GM12878 (cell line): ENCODE data around the gene HIVEP3. TPM values are rescaled to one million over a fixed set of nuclear protein-coding genes. Genes with fewer than 3 reads are reported as not detected.

Source experiments
- BCL3 ChIP-seq: IDR thresholded peaks from 2 replicates; pipeline ENCODE4 v1.6.1; 2011; ENCODE audit warnings: borderline replicate concordance, low read depth, mild to moderate bottlenecking, moderate library complexity, low read length; ENCODE audit not compliant: insufficient read depth, poor library complexity, severe bottlenecking
- E2F4 ChIP-seq: IDR thresholded peaks from 2 replicates; pipeline ENCODE4 v1.6.1; 2012; ENCODE audit warnings: low read depth, low read length, improper control_type of control experiment
- ELK1 ChIP-seq: IDR thresholded peaks from 2 replicates; pipeline ENCODE4 v1.6.1; 2012; ENCODE audit warnings: low read depth, low read length, improper control_type of control experiment
- EZH2 ChIP-seq: IDR thresholded peaks from 2 replicates; pipeline ENCODE4 v1.6.1; 2012; ENCODE audit warnings: low read depth, mild to moderate bottlenecking, control low read depth, inconsistent platforms, low read length, borderline replicate concordance; ENCODE audit not compliant: control insufficient read depth
- IRF5 ChIP-seq: fragments of 450-650 bp; IDR thresholded peaks from 2 replicates; pipeline ENCODE4 v1.6.1; 2017; ENCODE audit warnings: borderline replicate concordance
- LARP7 ChIP-seq: fragments of 450-650 bp; IDR thresholded peaks from 2 replicates; pipeline ENCODE4 v1.6.1; 2017; ENCODE audit warnings: mild to moderate bottlenecking
- MEF2B ChIP-seq: fragments of 450-650 bp; IDR thresholded peaks from 2 replicates; pipeline ENCODE4 v1.6.1; 2018; ENCODE audit warnings: mild to moderate bottlenecking, moderate library complexity; ENCODE audit not compliant: partially characterized antibody, poor library complexity, severe bottlenecking
- NKRF ChIP-seq: fragments of 450-650 bp; conservative IDR thresholded peaks from 2 replicates; pipeline ENCODE4 v1.6.1; 2017; ENCODE audit warnings: mild to moderate bottlenecking, moderate library complexity
- NRF1 ChIP-seq: conservative IDR thresholded peaks from 2 replicates; pipeline ENCODE4 v1.6.1; 2011; ENCODE audit warnings: mild to moderate bottlenecking, low read depth, low read length, improper control_type of control experiment
- RCOR1 ChIP-seq: conservative IDR thresholded peaks from 2 replicates; pipeline ENCODE4 v1.6.1; 2012; ENCODE audit warnings: low read depth, low read length, improper control_type of control experiment
- SMARCA5 ChIP-seq: fragments of 450-650 bp; IDR thresholded peaks from 2 replicates; pipeline ENCODE4 v1.6.1; 2017; ENCODE audit warnings: mild to moderate bottlenecking
- STAT1 ChIP-seq: fragments of 450-650 bp; conservative IDR thresholded peaks from 2 replicates; pipeline ENCODE4 v1.6.1; 2014; ENCODE audit warnings: antibody characterized with exemption, mild to moderate bottlenecking
- TCF3 ChIP-seq: IDR thresholded peaks from 2 replicates; pipeline ENCODE4 v1.6.1; 2012; ENCODE audit warnings: low read depth, mild to moderate bottlenecking, low read length, borderline replicate concordance; ENCODE audit not compliant: insufficient read depth
- USF1 ChIP-seq: IDR thresholded peaks from 2 replicates; pipeline ENCODE4 v1.6.1; 2011; ENCODE audit warnings: borderline replicate concordance, low read depth, mild to moderate bottlenecking, moderate library complexity, mixed read lengths, low read length; ENCODE audit not compliant: insufficient read depth; ENCODE audit errors: extremely low read length
- ZBED1 ChIP-seq: IDR thresholded peaks from 2 replicates; pipeline ENCODE4 v1.6.1; 2016; ENCODE audit warnings: borderline replicate concordance
- ZBTB33 ChIP-seq: fragments of 450-650 bp; IDR thresholded peaks from 2 replicates; pipeline ENCODE4 v1.6.1; 2017; ENCODE audit warnings: mild to moderate bottlenecking
- ZSCAN29 ChIP-seq: fragments of 450-650 bp; IDR thresholded peaks from 2 replicates; pipeline ENCODE4 v1.6.1; 2017; ENCODE audit warnings: mild to moderate bottlenecking, moderate library complexity
- polyA plus RNA-seq, 11 experiments: library from polyadenylated mRNA; depleted of rRNA in 4 of 11; unstranded in 6 of 11; stranded (reverse) in 5 of 11; fragments of >200 nt; fragmentation: Nextera tagmentation in 4 of 11; fragmentation: Illumina TruSeq in 1 of 11; extraction: Ambion mirVana in 4 of 11; extraction: Trizol in 1 of 11; gene quantifications; 1 replicate in 1 of 11; 2 replicates in 10 of 11; pipeline versions ENCODE4 v1.2.1 to v1.2.3, GENCODE V29; 2011 to 2016; ENCODE audit warnings: inconsistent platforms in 2 of 11, missing spikeins in 2 of 11, low read depth in 1 of 11
- total RNA-seq, 4 experiments: library from RNA; depleted of rRNA in 3 of 4; stranded (reverse); fragments of >200 nt in 3 of 4; fragmentation: Illumina TruSeq in 1 of 4; extraction: Trizol in 1 of 4; gene quantifications; 2 replicates each; pipeline versions ENCODE4 v1.2.1 to v1.2.3, GENCODE V29; 2013 to 2021

Gene HIVEP3
- total and polyA plus RNA-seq, 10 of the 15 experiments (the other 5 are each of a cell fraction or from before 2014, with no cell fraction given) = 1.8 to 13.6 (median 3.8) TPM

GRCh38 chr1:41751804-41752513, 166.8 kb downstream of the HIVEP3 start (continued):
- no peak for TF ChIP-seq NKRF
- TF ChIP-seq BCL3 = peak; percentile 66
- TF ChIP-seq RCOR1 = 0 out of 2 replicates have a peak, but pooled peaks have one; percentile 88
- TF ChIP-seq MEF2B = peak; percentile 70
- no peak for TF ChIP-seq ELK1
- TF ChIP-seq IRF5 = no peak
- TF ChIP-seq EZH2 = no peak
- TF ChIP-seq ZBED1 = peak; percentile 82; the same call in 1 of the 2 replicates
- TF ChIP-seq USF1 = no peak
- no peak for TF ChIP-seq STAT1
- TF ChIP-seq LARP7 = no peak
- TF ChIP-seq SMARCA5 = peak; percentile 97; the same call in 1 of the 2 replicates
- TF ChIP-seq ZSCAN29 = no peak
- 0 out of 2 replicates have a peak, but pooled peaks have one; percentile 42 for TF ChIP-seq TCF3
- no peak for TF ChIP-seq ZBTB33
- no peak for TF ChIP-seq NRF1
- TF ChIP-seq E2F4 = no peak
